ENCODE data around the gene STK32B.

STK32B gene

GRCh38 chr4:5409972-5410618 is 358.8 kb downstream of the STK32B start:
- no peak overlapping the region for H3K4me3 ChIP-seq (ENCODE audit: low read depth in 1 of 2, low read length in 2 of 2)
- H3K27ac ChIP-seq (ENCODE audit: low read depth, low read length) = no peak overlapping the region
- H3K36me3 ChIP-seq (ENCODE audit: insufficient read depth, low read length) = no peaks in the 10 kb centered on the region
- no peaks in the 10 kb centered on the region for H3K4me1 ChIP-seq (ENCODE audit: insufficient read depth, low read length)
- H3K9me3 ChIP-seq (ENCODE audit: low read length) = no peaks in the 10 kb centered on the region
- H3K27me3 ChIP-seq (ENCODE audit: control insufficient read depth in 1 of 2, insufficient read depth in 2 of 2, low read length in 2 of 2) = no peaks in the 10 kb centered on the region
- no peak overlapping the region for H3K9ac ChIP-seq (ENCODE audit: low read length)

GRCh38 chr4:5412296-5412695 is 361.0 kb downstream of the STK32B start:
- no peaks in the 10 kb centered on the region for H3K9me3 ChIP-seq (ENCODE audit: low read length)
- H3K9ac ChIP-seq (ENCODE audit: low read length) = no peak overlapping the region
- H3K27me3 ChIP-seq (ENCODE audit: control insufficient read depth in 1 of 2, insufficient read depth in 2 of 2, low read length in 2 of 2) = no peaks in the 10 kb centered on the region
- no peaks in the 10 kb centered on the region for H3K36me3 ChIP-seq (ENCODE audit: insufficient read depth, low read length)
- H3K27ac ChIP-seq (ENCODE audit: low read depth, low read length) = no peak overlapping the region
- no peak overlapping the region for H3K4me3 ChIP-seq (ENCODE audit: low read depth in 1 of 2, low read length in 2 of 2)
- no peaks in the 10 kb centered on the region for H3K4me1 ChIP-seq (ENCODE audit: insufficient read depth, low read length)

- no peak overlapping the region for H3K9ac ChIP-seq (ENCODE audit: low read length)
- no peaks in the 10 kb centered on the region for H3K9me3 ChIP-seq (ENCODE audit: low read length)
- no peaks in the 10 kb centered on the region for H3K36me3 ChIP-seq (ENCODE audit: insufficient read depth, low read length)
- H3K27ac ChIP-seq (ENCODE audit: low read depth, low read length) = no peak overlapping the region
- H3K4me1 ChIP-seq (ENCODE audit: insufficient read depth, low read length) = no peaks in the 10 kb centered on the region
- H3K27me3 ChIP-seq (ENCODE audit: control insufficient read depth in 1 of 2, insufficient read depth in 2 of 2, low read length in 2 of 2) = no peaks in the 10 kb centered on the region
- H3K4me3 ChIP-seq (ENCODE audit: low read depth in 1 of 2, low read length in 2 of 2) = no peak overlapping the region
These were observed 361.5 kb downstream of the STK32B start for GRCh38 chr4:5412751-5413150.

GRCh38 chr4:5416637-5417036 is 365.4 kb downstream of the STK32B start:
- Histone ChIP-seq H3K9ac (ENCODE audit: low read length) (no peak overlapping the region), H3K4me3 (ENCODE audit: low read depth in 1 of 2, low read length in 2 of 2) (no peak overlapping the region), H3K36me3 (ENCODE audit: insufficient read depth, low read length) (no peaks in the 10 kb centered on the region), H3K4me1 (ENCODE audit: insufficient read depth, low read length) (no peaks in the 10 kb centered on the region), H3K27ac (ENCODE audit: low read depth, low read length) (no peak overlapping the region), H3K27me3 (ENCODE audit: control insufficient read depth in 1 of 2, insufficient read depth in 2 of 2, low read length in 2 of 2) (no peaks in the 10 kb centered on the region), H3K9me3 (ENCODE audit: low read length) (no peaks in the 10 kb centered on the region)

- H3K9ac ChIP-seq (ENCODE audit: low read length) = no peak overlapping the region
- no peaks in the 10 kb centered on the region for H3K9me3 ChIP-seq (ENCODE audit: low read length)
- H3K4me1 ChIP-seq (ENCODE audit: insufficient read depth, low read length) = no peaks in the 10 kb centered on the region
- H3K27me3 ChIP-seq (ENCODE audit: control insufficient read depth in 1 of 2, insufficient read depth in 2 of 2, low read length in 2 of 2) = no peaks in the 10 kb centered on the region
- no peaks in the 10 kb centered on the region for H3K36me3 ChIP-seq (ENCODE audit: insufficient read depth, low read length)
- no peak overlapping the region for H3K27ac ChIP-seq (ENCODE audit: low read depth, low read length)
- no peak overlapping the region for H3K4me3 ChIP-seq (ENCODE audit: low read depth in 1 of 2, low read length in 2 of 2)
These were observed 369.0 kb downstream of the STK32B start for GRCh38 chr4:5420266-5420665.

- H3K27ac ChIP-seq (ENCODE audit: low read depth, low read length) = no peak overlapping the region
- no peaks in the 10 kb centered on the region for H3K9me3 ChIP-seq (ENCODE audit: low read length)
- H3K27me3 ChIP-seq (ENCODE audit: control insufficient read depth in 1 of 2, insufficient read depth in 2 of 2, low read length in 2 of 2) = no peaks in the 10 kb centered on the region
- H3K4me1 ChIP-seq (ENCODE audit: insufficient read depth, low read length) = no peaks in the 10 kb centered on the region
- H3K36me3 ChIP-seq (ENCODE audit: insufficient read depth, low read length) = no peaks in the 10 kb centered on the region
- no peak overlapping the region for H3K9ac ChIP-seq (ENCODE audit: low read length)
- H3K4me3 ChIP-seq (ENCODE audit: low read depth in 1 of 2, low read length in 2 of 2) = no peak overlapping the region
These were observed 370.1 kb downstream of the STK32B start for GRCh38 chr4:5421416-5421815.

GRCh38 chr4:5422195-5422594 is 370.9 kb downstream of the STK32B start:
- Histone ChIP-seq H3K27me3 (ENCODE audit: control insufficient read depth in 1 of 2, insufficient read depth in 2 of 2, low read length in 2 of 2) (no peaks in the 10 kb centered on the region), H3K4me1 (ENCODE audit: insufficient read depth, low read length) (no peaks in the 10 kb centered on the region), H3K4me3 (ENCODE audit: low read depth in 1 of 2, low read length in 2 of 2) (no peak overlapping the region), H3K9me3 (ENCODE audit: low read length) (no peaks in the 10 kb centered on the region), H3K36me3 (ENCODE audit: insufficient read depth, low read length) (no peaks in the 10 kb centered on the region), H3K27ac (ENCODE audit: low read depth, low read length) (no peak overlapping the region), H3K9ac (ENCODE audit: low read length) (no peak overlapping the region)

GRCh38 chr4:5423670-5424069 is 372.4 kb downstream of the STK32B start:
- Histone ChIP-seq H3K4me1 (ENCODE audit: insufficient read depth, low read length) (no peaks in the 10 kb centered on the region), H3K9ac (ENCODE audit: low read length) (no peak overlapping the region), H3K27ac (ENCODE audit: low read depth, low read length) (no peak overlapping the region)

GRCh38 chr4:5424211-5424610 is 372.9 kb downstream of the STK32B start:
- Histone ChIP-seq H3K27me3 (ENCODE audit: control insufficient read depth in 1 of 2, insufficient read depth in 2 of 2, low read length in 2 of 2) (no peaks in the 10 kb centered on the region), H3K4me3 (ENCODE audit: low read depth in 1 of 2, low read length in 2 of 2) (no peak overlapping the region), H3K9ac (ENCODE audit: low read length) (no peak overlapping the region)

More at GRCh38 chr4:5423670-5424069, 372.4 kb downstream of the STK32B start:
- Histone ChIP-seq H3K27me3 (ENCODE audit: control insufficient read depth in 1 of 2, insufficient read depth in 2 of 2, low read length in 2 of 2) (no peaks in the 10 kb centered on the region), H3K36me3 (ENCODE audit: insufficient read depth, low read length) (no peaks in the 10 kb centered on the region), H3K9me3 (ENCODE audit: low read length) (no peaks in the 10 kb centered on the region), H3K4me3 (ENCODE audit: low read depth in 1 of 2, low read length in 2 of 2) (no peak overlapping the region)

GRCh38 chr4:5424901-5425300 is 373.6 kb downstream of the STK32B start:
- H3K4me3 ChIP-seq (ENCODE audit: low read depth in 1 of 2, low read length in 2 of 2) = no peak overlapping the region
- H3K27ac ChIP-seq (ENCODE audit: low read depth, low read length) = no peak overlapping the region
- H3K4me1 ChIP-seq (ENCODE audit: insufficient read depth, low read length) = no peaks in the 10 kb centered on the region
- no peaks in the 10 kb centered on the region for H3K36me3 ChIP-seq (ENCODE audit: insufficient read depth, low read length)
- no peaks in the 10 kb centered on the region for H3K9me3 ChIP-seq (ENCODE audit: low read length)
- H3K9ac ChIP-seq (ENCODE audit: low read length) = no peak overlapping the region
- no peaks in the 10 kb centered on the region for H3K27me3 ChIP-seq (ENCODE audit: control insufficient read depth in 1 of 2, insufficient read depth in 2 of 2, low read length in 2 of 2)

More at GRCh38 chr4:5424211-5424610, 372.9 kb downstream of the STK32B start:
- no peak overlapping the region for H3K27ac ChIP-seq (ENCODE audit: low read depth, low read length)
- no peaks in the 10 kb centered on the region for H3K9me3 ChIP-seq (ENCODE audit: low read length)
- H3K36me3 ChIP-seq (ENCODE audit: insufficient read depth, low read length) = no peaks in the 10 kb centered on the region
- no peaks in the 10 kb centered on the region for H3K4me1 ChIP-seq (ENCODE audit: insufficient read depth, low read length)

GRCh38 chr4:5429747-5430146 is 378.5 kb downstream of the STK32B start:
- Histone ChIP-seq H3K9ac (ENCODE audit: low read length) (no peak overlapping the region), H3K4me1 (ENCODE audit: insufficient read depth, low read length) (no peaks in the 10 kb centered on the region), H3K4me3 (ENCODE audit: low read depth in 1 of 2, low read length in 2 of 2) (no peak overlapping the region), H3K27me3 (ENCODE audit: control insufficient read depth in 1 of 2, insufficient read depth in 2 of 2, low read length in 2 of 2) (no peaks in the 10 kb centered on the region), H3K9me3 (ENCODE audit: low read length) (no peaks in the 10 kb centered on the region), H3K36me3 (ENCODE audit: insufficient read depth, low read length) (no peaks in the 10 kb centered on the region), H3K27ac (ENCODE audit: low read depth, low read length) (no peak overlapping the region)

- Histone ChIP-seq H3K36me3 (ENCODE audit: insufficient read depth, low read length) (no peaks in the 10 kb centered on the region), H3K9ac (ENCODE audit: low read length) (no peak overlapping the region), H3K4me3 (ENCODE audit: low read depth in 1 of 2, low read length in 2 of 2) (no peak overlapping the region)
These were observed 381.9 kb downstream of the STK32B start for GRCh38 chr4:5433196-5433595.

More at GRCh38 chr4:5433196-5433595, 381.9 kb downstream of the STK32B start:
- Histone ChIP-seq H3K27me3 (ENCODE audit: control insufficient read depth in 1 of 2, insufficient read depth in 2 of 2, low read length in 2 of 2) (no peaks in the 10 kb centered on the region), H3K4me1 (ENCODE audit: insufficient read depth, low read length) (no peaks in the 10 kb centered on the region), H3K27ac (ENCODE audit: low read depth, low read length) (no peak overlapping the region), H3K9me3 (ENCODE audit: low read length) (no peaks in the 10 kb centered on the region)

Data from muscle layer of colon (tissue), 2 donors.